COR-L47 (cell line): ENCODE results near the gene ZFR.
A peak's percentile ranks its signal among the peaks of the same experiment; 100 is the strongest.
"Not testable (repeated sequence)": the region's sequence is repeated elsewhere in the genome, so short reads cannot be mapped to it uniquely, and the experiment has no call there.

Source experiments
- DNase-seq: peaks from one replicate; lab custom pipeline; 2025; lab: John Stamatoyannopoulos, UW

ZFR gene

DNA sequence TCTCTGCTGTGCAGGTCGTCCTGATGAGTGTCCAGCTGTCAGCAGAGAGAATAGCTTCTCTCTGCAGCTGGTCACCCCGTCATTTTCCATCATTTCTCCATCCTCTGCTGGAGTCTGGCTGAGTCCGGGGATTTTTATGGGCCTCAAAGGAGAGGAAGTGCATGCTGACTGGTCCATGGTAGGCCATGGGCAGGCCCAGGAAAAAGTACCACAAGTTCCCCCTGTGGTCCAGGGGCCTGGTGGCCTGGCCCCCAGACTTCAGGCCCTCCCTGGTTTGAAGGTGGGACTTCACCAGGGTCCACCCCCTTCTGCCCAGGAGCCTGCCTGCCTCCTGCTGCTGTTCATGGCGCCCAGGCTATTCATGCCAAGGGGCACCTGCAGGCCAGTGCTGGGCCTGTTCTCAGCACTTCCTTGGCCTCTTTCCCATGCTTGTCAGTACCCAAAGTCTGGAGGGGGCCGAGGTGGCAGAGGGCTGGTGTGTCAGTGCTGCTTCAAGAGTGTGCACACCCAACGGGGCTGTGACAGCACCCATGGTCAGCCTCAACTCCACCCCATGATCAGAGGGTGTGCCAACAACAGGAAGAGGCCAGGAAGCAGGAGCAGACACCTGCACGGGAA is 124.5 kb downstream of the ZFR start:
- no peak for DNase-seq

DNA sequence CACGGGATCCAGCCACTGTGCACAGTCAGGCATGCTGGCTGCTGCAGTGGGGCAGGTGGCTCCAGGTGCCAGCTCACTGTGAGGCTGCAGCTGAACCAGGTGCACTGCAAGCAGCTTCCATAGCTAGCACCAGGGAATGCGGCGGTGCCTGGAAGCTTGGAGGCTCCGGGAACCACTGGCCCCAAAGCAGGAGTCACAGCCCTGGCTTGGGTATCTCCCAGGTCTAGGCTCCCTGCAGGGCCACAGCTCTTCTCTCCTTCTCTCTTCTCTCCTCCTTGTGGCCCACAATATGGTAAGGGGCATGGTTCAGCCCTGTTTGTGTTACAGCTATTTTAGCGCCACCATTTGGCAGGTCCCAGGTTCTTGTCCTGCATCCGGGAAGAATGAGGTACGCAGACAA is 125.1 kb downstream of the ZFR start:
- DNase-seq = no peak

DNA sequence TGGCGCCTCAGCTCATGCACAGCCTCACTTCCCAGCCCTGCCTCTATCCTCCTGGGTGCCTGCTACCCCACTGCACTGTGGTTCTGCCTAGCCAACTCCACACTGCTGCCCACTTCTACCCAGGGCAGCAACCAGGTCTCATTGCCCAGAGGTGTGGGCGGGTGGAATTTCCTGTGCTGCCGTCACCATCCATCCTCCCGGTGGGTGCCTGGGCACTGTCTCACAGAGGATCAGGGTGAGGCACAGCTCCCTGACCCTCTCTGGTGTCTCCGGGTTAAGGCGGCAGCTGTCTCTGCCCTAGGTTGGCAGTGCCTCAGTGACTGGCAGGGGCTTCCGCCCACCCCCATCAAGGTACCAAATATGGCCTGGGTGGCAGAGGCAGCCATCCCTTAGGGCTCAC is 127.5 kb downstream of the ZFR start:
- DNase-seq = no peak

DNA sequence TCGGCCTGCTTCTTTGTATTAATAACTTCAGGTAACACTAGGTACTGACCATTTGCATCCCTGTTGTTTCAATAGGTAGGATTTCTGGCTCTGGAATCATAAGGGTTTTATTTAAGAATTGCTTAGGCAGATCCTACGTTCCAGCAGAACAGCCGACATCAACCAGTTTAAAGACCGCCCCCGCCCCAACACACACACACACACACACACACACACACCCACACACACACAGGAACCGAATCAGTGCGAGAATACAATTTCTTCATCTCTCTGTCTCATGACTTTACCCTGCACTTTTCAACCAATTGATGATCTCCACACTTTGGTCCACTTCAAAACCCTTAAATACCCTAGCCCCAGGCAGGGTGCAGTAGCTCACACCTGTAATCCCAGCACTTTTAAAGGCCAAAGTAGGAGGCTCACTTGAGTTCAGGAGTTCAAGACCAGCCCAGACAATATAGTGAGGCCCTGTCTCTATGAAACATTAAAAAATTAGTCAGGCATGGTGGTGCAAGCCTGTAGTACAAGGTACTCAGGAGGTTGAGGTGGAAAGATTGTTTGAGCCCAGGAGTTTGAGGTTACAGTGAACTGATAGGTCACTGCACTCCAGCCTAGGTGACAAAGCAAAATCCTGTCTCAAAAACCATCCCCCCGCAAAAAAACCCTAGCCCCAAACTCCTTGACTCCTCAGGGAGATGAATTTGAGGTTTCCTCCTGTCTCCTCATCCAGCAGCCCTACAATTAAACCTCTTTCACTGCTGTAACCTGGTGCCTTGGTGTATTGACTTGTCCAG is 129.1 kb downstream of the ZFR start:
- DNase-seq = no peak

DNA sequence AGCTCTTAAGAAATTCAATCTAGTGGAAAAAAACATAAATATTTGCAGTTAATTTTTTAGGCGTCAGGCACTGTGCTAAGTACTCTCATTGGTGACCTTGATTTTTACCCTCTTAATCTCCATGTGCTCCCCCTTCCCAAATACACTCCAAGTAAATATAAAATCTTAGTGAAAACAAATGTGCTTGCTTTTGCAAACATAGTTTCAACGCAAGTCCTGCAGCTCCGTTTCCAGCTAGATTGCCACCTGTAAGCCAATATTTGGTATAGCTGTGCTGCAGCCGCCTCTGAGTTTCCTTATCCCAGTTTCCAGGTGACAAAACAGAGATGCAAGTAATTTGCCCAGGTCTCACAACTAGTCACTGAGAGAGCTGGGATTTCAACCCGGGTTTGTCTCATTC is 129.9 kb downstream of the ZFR start:
- no peak for DNase-seq

DNA sequence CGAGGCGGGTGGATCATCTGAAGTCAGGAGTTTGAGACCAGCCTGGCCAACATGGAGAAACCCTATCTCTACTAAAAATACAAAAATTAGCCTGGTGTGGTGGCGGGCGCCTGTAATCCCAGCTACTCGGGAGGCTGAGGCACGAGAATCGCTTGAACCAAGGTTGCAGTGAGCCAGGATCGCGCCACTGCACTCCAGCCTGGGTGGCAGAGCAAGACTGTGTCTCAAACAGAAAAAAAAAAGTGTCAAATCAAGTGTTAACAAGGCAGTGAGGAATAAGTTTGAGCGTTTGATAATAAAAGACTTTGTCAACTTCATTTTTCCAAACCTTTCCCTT is 130.4 kb downstream of the ZFR start:
- not testable (repeated sequence) for DNase-seq

GRCh38 chr5:32312595-32313332 is 131.8 kb downstream of the ZFR start, which contains the start of gene MTMR12:
Gene MTMR12, minus strand, starts transcription at chr5:32312939. Its CDS starts 101 bp downstream, at chr5:32312838.
- peak; percentile 99 for DNase-seq

- DNase-seq = peak; percentile 29
Observed at GRCh38 chr5:32312197-32312594, 132.3 kb downstream of the ZFR start.

- no peak for DNase-seq
Observed at GRCh38 chr5:32311404-32312196, 132.9 kb downstream of the ZFR start.

GRCh38 chr5:32309761-32310160 is 134.8 kb downstream of the ZFR start:
- no peak for DNase-seq

- DNase-seq = no peak
Observed at GRCh38 chr5:32308946-32309345, 135.6 kb downstream of the ZFR start.

- no peak for DNase-seq
Observed at GRCh38 chr5:32307769-32308194, 136.8 kb downstream of the ZFR start.

- no peak for DNase-seq
Observed at GRCh38 chr5:32304622-32305021, 139.9 kb downstream of the ZFR start.
